ENCODE results near the gene PAPPA2. TPM values are rescaled to one million over a fixed set of nuclear protein-coding genes. Genes with fewer than 3 reads are reported as not detected.

The PAPPA2 gene
- total RNA-seq, 1 donor from 2014 or later = 0.41 TPM

DNA sequence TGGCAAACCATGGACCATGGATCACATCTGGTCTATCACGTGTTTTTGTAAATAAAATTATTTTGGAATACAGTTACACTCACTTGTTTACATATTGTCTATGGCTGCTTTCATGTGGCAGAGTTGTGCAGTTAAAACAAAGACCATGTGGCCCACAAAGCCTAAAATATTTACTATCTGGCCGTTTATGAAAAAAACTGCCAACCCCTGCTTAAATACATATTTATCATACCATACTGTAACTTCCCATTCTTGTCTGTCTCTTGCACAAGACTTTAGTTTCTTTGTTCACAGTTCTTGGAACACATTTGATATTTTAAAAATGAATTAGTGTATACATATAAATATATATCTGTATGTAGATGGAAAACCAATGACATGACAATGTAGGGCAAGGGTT lies 141.5 kb downstream of the PAPPA2 start:
- TF ChIP-seq, protein P1, sequence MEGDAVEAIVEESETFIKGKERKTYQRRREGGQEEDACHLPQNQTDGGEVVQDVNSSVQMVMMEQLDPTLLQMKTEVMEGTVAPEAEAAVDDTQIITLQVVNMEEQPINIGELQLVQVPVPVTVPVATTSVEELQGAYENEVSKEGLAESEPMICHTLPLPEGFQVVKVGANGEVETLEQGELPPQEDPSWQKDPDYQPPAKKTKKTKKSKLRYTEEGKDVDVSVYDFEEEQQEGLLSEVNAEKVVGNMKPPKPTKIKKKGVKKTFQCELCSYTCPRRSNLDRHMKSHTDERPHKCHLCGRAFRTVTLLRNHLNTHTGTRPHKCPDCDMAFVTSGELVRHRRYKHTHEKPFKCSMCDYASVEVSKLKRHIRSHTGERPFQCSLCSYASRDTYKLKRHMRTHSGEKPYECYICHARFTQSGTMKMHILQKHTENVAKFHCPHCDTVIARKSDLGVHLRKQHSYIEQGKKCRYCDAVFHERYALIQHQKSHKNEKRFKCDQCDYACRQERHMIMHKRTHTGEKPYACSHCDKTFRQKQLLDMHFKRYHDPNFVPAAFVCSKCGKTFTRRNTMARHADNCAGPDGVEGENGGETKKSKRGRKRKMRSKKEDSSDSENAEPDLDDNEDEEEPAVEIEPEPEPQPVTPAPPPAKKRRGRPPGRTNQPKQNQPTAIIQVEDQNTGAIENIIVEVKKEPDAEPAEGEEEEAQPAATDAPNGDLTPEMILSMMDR (IDR thresholded peaks at IDR 0.05; ENCODE audit: borderline replicate concordance) = no peak
- no peaks in the 10 kb centered on the region for H3K27me3 ChIP-seq (ENCODE audit: low read depth)
- H3K4me3 ChIP-seq = no peak overlapping the region
- DNase-seq = no peak
- no peaks in the 10 kb centered on the region for H3K9me3 ChIP-seq (replicated peaks)
- no peak overlapping the region for H3K27ac ChIP-seq (replicated peaks)
- intact Hi-C loops (cut with micrococcal nuclease) = no loop called here
- H3K4me1 ChIP-seq = no peaks in the 10 kb centered on the region
- H3K36me3 ChIP-seq = no peaks in the 10 kb centered on the region

DNA sequence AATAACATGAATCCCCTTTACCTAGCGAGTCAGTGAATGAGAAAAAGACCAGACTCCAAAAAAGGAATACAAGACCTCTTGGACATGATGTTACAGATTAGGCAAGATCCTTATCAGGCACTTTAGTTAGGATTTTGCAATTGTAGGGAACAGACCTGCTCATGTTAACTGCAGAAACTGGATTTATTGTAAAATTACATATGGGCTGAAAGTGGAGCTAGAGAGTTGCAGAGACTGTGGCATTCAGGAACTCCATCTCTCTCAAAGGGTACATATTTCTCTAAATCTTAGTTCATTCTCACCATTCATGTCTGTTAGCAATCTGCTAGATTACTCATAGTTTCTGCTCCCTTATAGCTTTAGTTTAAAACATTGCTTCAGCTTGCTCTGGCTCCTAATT lies 142.2 kb downstream of the PAPPA2 start:
- H3K9me3 ChIP-seq (replicated peaks) = no peaks in the 10 kb centered on the region
- H3K36me3 ChIP-seq = no peaks in the 10 kb centered on the region
- intact Hi-C loops (cut with micrococcal nuclease) = no loop called here
- no peaks in the 10 kb centered on the region for H3K27me3 ChIP-seq (ENCODE audit: low read depth)
- H3K4me1 ChIP-seq = no peaks in the 10 kb centered on the region
- no peak for DNase-seq
- TF ChIP-seq, protein P1 (IDR thresholded peaks at IDR 0.05; ENCODE audit: borderline replicate concordance) = no peak
- no peak overlapping the region for H3K27ac ChIP-seq (replicated peaks)
- H3K4me3 ChIP-seq = no peak overlapping the region

DNA sequence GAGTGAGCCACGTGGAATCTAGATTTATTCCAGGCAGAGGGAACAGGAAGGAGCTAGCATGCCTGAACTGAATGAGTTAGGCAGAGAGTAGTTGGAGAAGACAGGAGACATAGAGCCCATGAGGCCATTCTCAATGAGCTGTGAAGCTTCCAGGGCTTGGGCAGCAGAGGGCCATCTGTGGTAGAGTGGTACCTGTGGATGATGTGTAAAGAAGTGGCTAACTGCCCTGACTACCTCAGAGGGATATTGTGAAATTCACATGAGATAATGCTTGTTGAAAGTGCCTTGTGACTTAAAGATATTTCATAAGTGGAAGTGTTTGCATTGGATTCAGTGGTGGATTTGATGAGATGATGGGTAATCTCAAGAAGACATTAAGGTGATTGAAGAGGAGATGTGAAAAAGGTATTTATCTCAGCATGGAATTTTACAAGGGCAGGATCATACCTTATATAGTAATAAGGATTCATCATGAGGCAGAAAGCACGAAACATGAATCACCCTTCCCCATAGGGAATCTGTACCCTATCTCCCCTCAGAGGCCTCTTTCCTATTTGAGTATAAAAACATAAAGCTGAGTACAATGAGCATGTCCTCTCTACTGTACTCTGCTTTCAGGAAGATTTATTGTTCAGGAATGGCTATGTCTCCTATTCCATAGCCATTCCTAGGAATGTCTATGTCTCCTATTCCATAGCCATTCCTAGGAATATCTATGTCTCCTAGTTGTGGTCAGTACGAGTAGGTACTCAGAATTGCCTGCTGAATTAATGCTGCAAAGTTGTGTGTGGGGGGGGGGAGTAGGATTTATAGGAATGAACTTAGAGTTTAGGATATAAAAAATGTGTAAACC lies 146.8 kb downstream of the PAPPA2 start:
- intact Hi-C loops (cut with micrococcal nuclease) = no loop called here
- no peak overlapping the region for H3K4me3 ChIP-seq
- H3K27me3 ChIP-seq (ENCODE audit: low read depth) = no peaks in the 10 kb centered on the region
- no peaks in the 10 kb centered on the region for H3K4me1 ChIP-seq
- no peaks in the 10 kb centered on the region for H3K36me3 ChIP-seq
- DNase-seq = no peak
- TF ChIP-seq, protein P1 (IDR thresholded peaks at IDR 0.05; ENCODE audit: borderline replicate concordance) = no peak
- H3K27ac ChIP-seq (replicated peaks) = no peak overlapping the region
- H3K9me3 ChIP-seq (replicated peaks) = no peaks in the 10 kb centered on the region

DNA sequence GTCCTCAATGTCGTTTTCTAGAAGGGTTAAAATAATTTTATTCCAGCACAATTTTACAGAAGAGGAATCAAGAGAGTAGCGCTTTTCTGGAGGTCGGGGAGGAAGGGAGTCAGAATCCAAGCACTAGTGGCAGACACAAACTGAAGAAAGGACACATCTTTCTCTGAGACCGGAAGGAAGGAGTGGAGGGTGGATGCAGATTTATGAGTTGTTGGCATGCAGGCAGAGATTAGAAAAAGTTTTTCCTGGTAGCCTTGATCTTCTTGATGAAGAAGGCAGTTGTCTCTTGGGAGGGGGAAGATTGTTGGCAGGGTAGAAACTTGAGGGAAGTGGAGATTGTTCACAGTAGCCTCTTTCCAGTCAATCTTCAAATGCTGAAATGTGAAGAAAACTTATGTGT lies 149.8 kb downstream of the PAPPA2 start:
- no peaks in the 10 kb centered on the region for H3K9me3 ChIP-seq (replicated peaks)

DNA sequence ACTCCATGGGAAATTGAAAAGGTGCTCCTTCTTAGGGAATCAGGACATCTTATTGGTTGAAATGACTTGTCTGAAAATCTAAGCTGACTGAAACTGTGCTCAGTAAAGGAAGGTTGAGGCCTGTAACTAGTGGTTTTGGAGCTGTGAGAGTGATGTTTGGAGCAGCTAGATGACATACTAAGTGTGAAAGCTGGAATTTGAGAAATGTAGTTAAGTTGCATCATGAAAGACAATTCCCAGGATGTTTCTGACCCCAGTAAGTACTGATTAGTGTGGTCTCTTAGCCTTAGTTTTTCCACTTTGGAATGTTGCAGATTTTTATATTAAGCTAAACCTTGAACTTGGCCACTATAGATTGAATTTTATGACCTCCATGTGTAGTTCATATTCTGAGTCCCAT lies 154.9 kb downstream of the PAPPA2 start:
- Histone ChIP-seq H3K4me3 (no peak overlapping the region), H3K36me3 (no peaks in the 10 kb centered on the region), H3K27ac (replicated peaks) (no peak overlapping the region), H3K4me1 (no peaks in the 10 kb centered on the region), H3K9me3 (replicated peaks) (peaks cover 4% of the 10 kb centered on the region), H3K27me3 (ENCODE audit: low read depth) (no peaks in the 10 kb centered on the region)
- no peak for DNase-seq
- TF ChIP-seq, protein P1 (IDR thresholded peaks at IDR 0.05; ENCODE audit: borderline replicate concordance) = no peak
- intact Hi-C loops (cut with micrococcal nuclease) = no loop called here

More for the DNA sequence above, 149.8 kb downstream of the PAPPA2 start:
- Histone ChIP-seq H3K4me1 (no peaks in the 10 kb centered on the region), H3K27ac (replicated peaks) (no peak overlapping the region), H3K36me3 (no peaks in the 10 kb centered on the region), H3K27me3 (ENCODE audit: low read depth) (no peaks in the 10 kb centered on the region), H3K4me3 (no peak overlapping the region)
- intact Hi-C loops (cut with micrococcal nuclease) = no loop called here
- DNase-seq = no peak
- TF ChIP-seq, protein P1 (IDR thresholded peaks at IDR 0.05; ENCODE audit: borderline replicate concordance) = no peak

Measured in left ventricle myocardium inferior (tissue), 1 donor.